Measurements from ENCODE around the gene CAPN11. TPM values are rescaled to one million over a fixed set of nuclear protein-coding genes. Genes with fewer than 3 reads are reported as not detected.
A peak's percentile ranks its signal among the peaks of the same experiment; 100 is the strongest.

CAPN11 gene
- total RNA-seq, 1 donor: 0.10 TPM

DNA sequence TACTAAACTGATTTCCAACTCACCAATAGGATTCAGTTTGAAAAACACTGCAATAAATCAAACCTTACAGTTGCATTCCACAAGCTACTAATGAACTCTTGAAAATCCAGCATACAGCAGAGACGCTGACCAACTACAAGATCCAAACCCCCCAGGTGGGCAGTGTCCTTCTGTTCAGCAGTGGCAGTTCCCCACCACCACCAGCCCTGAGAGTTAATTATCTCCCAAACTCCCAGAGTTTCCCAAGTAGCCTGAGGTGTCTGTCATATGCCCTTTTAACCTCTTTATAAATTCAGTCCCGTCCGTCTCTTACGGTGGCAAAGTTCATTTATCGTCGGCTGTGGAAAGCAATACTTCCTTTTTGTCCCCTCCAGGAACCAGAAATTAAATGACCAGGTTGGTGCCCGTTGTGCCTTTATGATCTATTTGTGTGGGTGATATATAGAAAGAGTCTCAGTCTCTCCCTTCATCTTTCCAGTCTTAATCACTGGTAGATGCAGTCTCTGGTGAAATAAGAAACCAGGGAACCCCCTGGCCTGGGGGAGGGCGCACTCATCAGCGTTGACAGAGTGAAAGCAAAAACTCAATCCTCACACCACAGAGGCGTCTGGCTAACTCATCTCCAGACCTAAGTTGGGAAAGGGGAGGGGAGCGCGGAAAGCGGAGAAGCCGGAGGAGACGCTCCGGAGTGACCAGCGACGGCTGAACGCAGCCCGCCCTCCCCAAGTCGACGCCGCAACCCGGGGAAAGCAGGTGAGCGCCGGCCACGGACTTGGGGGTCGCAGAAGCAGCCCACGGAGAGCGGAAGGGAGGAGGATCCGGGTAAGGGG lies 32.1 kb upstream of the CAPN11 start:
- H3K4me3 ChIP-seq (ENCODE audit: low read length): peak overlapping the region; percentile 78
- H3K4me1 ChIP-seq (ENCODE audit: insufficient read depth, low read length): peaks cover 61% of the 10 kb centered on the region
- no peaks in the 10 kb centered on the region for H3K27me3 ChIP-seq (ENCODE audit: insufficient read depth, low read length)
- no peaks in the 10 kb centered on the region for H3K9me3 ChIP-seq (ENCODE audit: low read depth, low read length)

DNA sequence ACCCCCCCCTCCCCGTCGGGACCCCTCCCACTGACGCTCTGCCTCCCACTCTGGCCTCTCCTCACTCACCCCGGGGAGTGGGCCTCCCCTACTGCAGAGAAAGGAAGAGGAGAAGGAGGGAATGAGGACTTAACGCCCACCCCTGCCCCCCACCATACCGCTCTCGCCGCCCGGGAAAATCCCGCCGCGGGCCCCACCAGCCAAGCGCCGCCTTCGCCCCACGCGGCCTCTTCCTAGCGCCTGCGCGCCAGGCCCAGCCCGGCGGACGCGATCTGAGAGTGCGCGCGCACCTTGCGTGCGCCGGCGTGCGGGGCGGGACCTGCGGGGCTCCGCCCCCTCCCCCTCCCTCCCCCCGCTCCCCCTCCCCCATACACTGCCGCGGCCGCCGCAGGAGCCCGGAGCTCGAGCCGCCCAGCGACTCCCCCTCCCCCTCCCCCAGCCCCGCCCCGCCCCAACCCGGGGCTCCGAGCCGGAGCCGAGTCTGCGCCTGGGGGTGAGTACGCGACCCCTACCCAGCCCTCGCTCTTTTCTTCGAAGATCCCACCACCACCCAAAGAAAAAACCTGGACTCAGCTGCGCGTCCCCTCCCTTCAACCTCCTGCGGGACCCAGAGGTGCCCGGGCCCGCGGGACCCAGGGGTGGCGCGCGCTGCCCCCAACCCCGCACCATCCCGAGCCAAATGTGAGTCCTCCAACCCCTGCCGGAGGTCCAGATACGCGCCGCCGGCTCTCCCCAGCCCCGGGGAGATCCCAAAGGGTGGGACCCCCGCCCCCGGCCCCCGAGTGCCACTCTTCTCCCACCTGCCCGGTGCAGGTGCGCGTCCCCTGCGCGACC lies 31.2 kb upstream of the CAPN11 start, which contains the start of the genes MRPL14 and TMEM63B:
MRPL14 (minus strand) TSS at position 267 of the 834 bp plus-strand sequence. CDS start 10,841 bp downstream, outside the sequence.
TMEM63B (plus strand) TSS at position 369 of the 834 bp plus-strand sequence. CDS start 7,031 bp downstream, outside the sequence.
- no peaks in the 10 kb centered on the region for H3K9me3 ChIP-seq (ENCODE audit: low read depth, low read length)
- peaks cover 53% of the 10 kb centered on the region for H3K4me1 ChIP-seq (ENCODE audit: insufficient read depth, low read length)
- no peaks in the 10 kb centered on the region for H3K27me3 ChIP-seq (ENCODE audit: insufficient read depth, low read length)

GRCh38 chr6:44128020-44128917 lies 30.4 kb upstream of the CAPN11 start:
- Histone ChIP-seq H3K27me3 (ENCODE audit: insufficient read depth, low read length) (no peaks in the 10 kb centered on the region), H3K9me3 (ENCODE audit: low read depth, low read length) (no peaks in the 10 kb centered on the region), H3K4me1 (ENCODE audit: insufficient read depth, low read length) (peaks cover 44% of the 10 kb centered on the region), H3K4me3 (ENCODE audit: low read length) (peak overlapping the region; percentile 59)

More for the DNA sequence above, 31.2 kb upstream of the CAPN11 start, which contains the start of the genes MRPL14 and TMEM63B:
- peak within 1 kb of the TSS; percentile 78 for H3K4me3 ChIP-seq (ENCODE audit: low read length)

DNA sequence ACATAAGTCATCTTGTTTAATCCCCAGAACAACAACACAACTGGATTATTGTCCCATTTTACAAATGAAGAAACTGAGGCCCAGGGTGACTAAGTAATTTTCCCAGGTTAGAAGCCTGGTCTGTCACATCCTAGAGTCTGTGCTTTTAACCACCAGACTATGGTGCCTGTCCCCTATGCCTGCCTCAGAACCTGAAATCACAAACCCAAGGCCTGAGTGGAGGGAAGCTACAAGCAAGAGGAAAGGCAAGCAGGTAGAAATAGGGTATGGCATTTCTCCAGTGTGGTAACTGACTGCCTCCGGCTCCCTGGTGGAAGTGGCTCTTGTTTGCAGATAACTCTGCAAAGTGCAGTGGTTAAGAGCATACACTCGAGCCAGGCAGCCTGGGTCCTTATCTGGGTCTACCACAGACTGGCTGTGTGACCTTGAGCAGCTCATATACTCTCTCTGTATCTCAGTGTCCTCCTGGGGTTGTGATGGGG lies 28.7 kb upstream of the CAPN11 start:
- Histone ChIP-seq H3K9me3 (ENCODE audit: low read depth, low read length) (no peaks in the 10 kb centered on the region), H3K4me3 (ENCODE audit: low read length) (no peak overlapping the region), H3K4me1 (ENCODE audit: insufficient read depth, low read length) (peaks cover 28% of the 10 kb centered on the region), H3K27me3 (ENCODE audit: insufficient read depth, low read length) (no peaks in the 10 kb centered on the region)

DNA sequence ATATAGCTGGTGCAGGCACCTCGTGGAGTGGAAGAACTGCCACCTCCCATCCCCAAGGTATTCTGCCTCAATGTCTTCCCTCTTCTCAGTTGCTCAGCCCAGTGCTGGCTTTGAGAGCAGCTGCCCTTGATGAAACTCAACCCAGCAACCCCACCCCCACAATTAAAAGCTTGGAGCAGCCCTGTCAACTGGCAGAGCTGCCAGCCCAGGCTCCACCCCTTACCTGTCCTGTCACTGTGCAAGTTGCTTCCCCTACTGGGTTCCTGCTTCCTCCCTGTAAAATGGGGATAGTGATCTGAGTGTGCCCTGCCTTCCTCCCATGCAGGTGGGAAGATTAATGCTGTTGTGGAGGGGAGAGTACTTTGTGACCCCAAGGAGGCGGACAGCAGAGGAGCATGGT lies 26.7 kb upstream of the CAPN11 start:
- no peaks in the 10 kb centered on the region for H3K27me3 ChIP-seq (ENCODE audit: insufficient read depth, low read length)
- peaks cover 9% of the 10 kb centered on the region for H3K4me1 ChIP-seq (ENCODE audit: insufficient read depth, low read length)
- H3K9me3 ChIP-seq (ENCODE audit: low read depth, low read length): no peaks in the 10 kb centered on the region
- no peak overlapping the region for H3K4me3 ChIP-seq (ENCODE audit: low read length)

GRCh38 chr6:44132476-44132875 lies 26.1 kb upstream of the CAPN11 start:
- Histone ChIP-seq H3K4me3 (ENCODE audit: low read length) (no peak overlapping the region), H3K4me1 (ENCODE audit: insufficient read depth, low read length) (peaks cover 9% of the 10 kb centered on the region)

GRCh38 chr6:44133003-44133931 lies 25.4 kb upstream of the CAPN11 start:
- Histone ChIP-seq H3K4me1 (ENCODE audit: insufficient read depth, low read length) (peaks cover 5% of the 10 kb centered on the region), H3K4me3 (ENCODE audit: low read length) (no peak overlapping the region), H3K27me3 (ENCODE audit: insufficient read depth, low read length) (no peaks in the 10 kb centered on the region), H3K9me3 (ENCODE audit: low read depth, low read length) (no peaks in the 10 kb centered on the region)

More at GRCh38 chr6:44132476-44132875, 26.1 kb upstream of the CAPN11 start:
- Histone ChIP-seq H3K9me3 (ENCODE audit: low read depth, low read length) (no peaks in the 10 kb centered on the region), H3K27me3 (ENCODE audit: insufficient read depth, low read length) (no peaks in the 10 kb centered on the region)

GRCh38 chr6:44133981-44134711 lies 24.5 kb upstream of the CAPN11 start:
- H3K27me3 ChIP-seq (ENCODE audit: insufficient read depth, low read length): no peaks in the 10 kb centered on the region
- H3K4me3 ChIP-seq (ENCODE audit: low read length): no peak overlapping the region
- no peaks in the 10 kb centered on the region for H3K4me1 ChIP-seq (ENCODE audit: insufficient read depth, low read length)
- H3K9me3 ChIP-seq (ENCODE audit: low read depth, low read length): no peaks in the 10 kb centered on the region

- Histone ChIP-seq H3K27me3 (ENCODE audit: insufficient read depth, low read length) (no peaks in the 10 kb centered on the region), H3K4me1 (ENCODE audit: insufficient read depth, low read length) (no peaks in the 10 kb centered on the region), H3K4me3 (ENCODE audit: low read length) (no peak overlapping the region), H3K9me3 (ENCODE audit: low read depth, low read length) (no peaks in the 10 kb centered on the region)
Measured at GRCh38 chr6:44135173-44135758, 23.4 kb upstream of the CAPN11 start.

DNA sequence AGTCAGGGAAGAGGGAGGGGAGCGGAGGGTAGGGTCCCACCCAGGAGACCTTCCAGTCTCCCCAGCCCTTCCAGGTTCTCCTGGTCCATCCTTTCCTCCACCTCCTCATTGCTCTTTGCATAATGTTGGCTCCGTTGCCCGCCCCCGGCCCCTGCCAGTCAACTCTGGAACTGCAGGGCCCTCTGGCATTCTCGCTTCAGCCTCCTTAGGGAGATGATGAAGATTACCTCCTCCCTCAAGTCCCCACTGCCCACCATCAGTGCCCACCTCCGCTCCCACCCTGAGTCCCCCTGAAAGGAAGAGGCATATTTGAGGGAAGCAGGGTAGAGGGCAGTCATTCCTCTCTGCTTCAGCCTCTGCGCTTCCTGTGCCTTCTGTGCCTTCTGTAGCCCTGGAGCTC lies 22.7 kb upstream of the CAPN11 start:
- no peaks in the 10 kb centered on the region for H3K27me3 ChIP-seq (ENCODE audit: insufficient read depth, low read length)
- no peak overlapping the region for H3K4me3 ChIP-seq (ENCODE audit: low read length)
- no peaks in the 10 kb centered on the region for H3K9me3 ChIP-seq (ENCODE audit: low read depth, low read length)
- no peaks in the 10 kb centered on the region for H3K4me1 ChIP-seq (ENCODE audit: insufficient read depth, low read length)

DNA sequence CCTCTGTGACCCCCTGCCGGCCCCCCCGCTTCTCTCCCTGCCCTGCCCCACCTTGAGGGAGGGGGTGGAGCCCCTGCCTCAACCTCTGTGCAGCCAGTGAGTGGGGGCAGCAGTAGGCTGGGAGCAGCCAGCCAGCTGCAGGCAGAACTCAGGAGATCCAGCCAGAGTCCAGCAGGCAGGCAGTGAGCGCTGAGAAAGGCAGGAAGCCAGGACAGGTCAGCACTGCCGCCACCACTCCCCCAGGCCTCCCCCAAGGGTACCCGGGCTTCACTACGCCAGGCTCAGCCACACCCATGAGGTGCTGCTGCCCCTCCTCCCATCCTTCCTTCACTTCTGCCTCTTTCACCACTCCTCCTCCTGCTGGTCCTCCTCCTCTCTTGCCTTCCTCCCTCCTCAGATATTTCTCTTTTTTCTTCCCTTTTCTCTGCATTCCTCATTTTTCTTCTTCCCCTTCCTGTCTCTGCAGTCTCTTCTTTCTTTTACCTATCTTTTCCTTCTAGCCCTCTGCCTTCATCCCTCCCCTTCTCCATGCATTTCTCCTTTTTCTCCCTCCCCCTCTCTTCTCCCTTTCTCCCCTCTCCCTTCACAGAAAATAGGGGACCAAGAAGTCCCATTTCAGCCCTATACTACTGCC lies 19.8 kb upstream of the CAPN11 start:
- no peaks in the 10 kb centered on the region for H3K4me1 ChIP-seq (ENCODE audit: insufficient read depth, low read length)
- H3K27me3 ChIP-seq (ENCODE audit: insufficient read depth, low read length): no peaks in the 10 kb centered on the region
- H3K9me3 ChIP-seq (ENCODE audit: low read depth, low read length): no peaks in the 10 kb centered on the region
- no peak overlapping the region for H3K4me3 ChIP-seq (ENCODE audit: low read length)

GRCh38 chr6:44139351-44139743 lies 19.3 kb upstream of the CAPN11 start:
- no peak overlapping the region for H3K4me3 ChIP-seq (ENCODE audit: low read length)
- H3K27me3 ChIP-seq (ENCODE audit: insufficient read depth, low read length): no peaks in the 10 kb centered on the region
- no peaks in the 10 kb centered on the region for H3K4me1 ChIP-seq (ENCODE audit: insufficient read depth, low read length)
- no peaks in the 10 kb centered on the region for H3K9me3 ChIP-seq (ENCODE audit: low read depth, low read length)

Measured in mononuclear cell (primary cell).